Prostate gland (tissue), 2 donors: ENCODE measurements around the gene NPR3. TPM values are rescaled to one million over a fixed set of nuclear protein-coding genes. Genes with fewer than 3 reads are reported as not detected.

ENCODE experiments used
- DNase-seq: peaks from one replicate; pipeline ENCODE4 v3.0.0-alpha.2; 2019; ENCODE audit warnings: low spot score
- H3K27ac ChIP-seq, 2 donors: fragments of 200-600 bp; sonication (generic); 2 replicates each; pipeline ENCODE4 v1.5.1; 2017 to 2019
- H3K27me3 ChIP-seq: fragments of 200-600 bp; sonication (generic); replicated peaks from 2 replicates; pipeline ENCODE4 v1.5.1; 2019; ENCODE audit not compliant: insufficient read depth
- H3K36me3 ChIP-seq, 2 donors: fragments of 200-600 bp; sonication (generic); 1 replicate in 1 of 2; 2 replicates in 1 of 2; pipeline versions ENCODE4 v1.5.1 to v1.8.1; 2017 to 2019
- H3K4me1 ChIP-seq: fragments of 200-600 bp; sonication (generic); replicated peaks from 2 replicates; pipeline ENCODE4 v1.5.1; 2019
- H3K4me3 ChIP-seq, 2 donors: fragments of 200-600 bp; sonication (generic); 2 replicates each; pipeline ENCODE4 v1.5.1; 2017 to 2019
- H3K9me3 ChIP-seq: fragments of 200-600 bp; sonication (generic); 2 replicates; pipeline ENCODE4 v1.5.1; 2017
- POLR2A ChIP-seq: fragments of 450-650 bp; IDR thresholded peaks from one replicate; pipeline ENCODE4 v1.6.1; 2016; ENCODE audit warnings: antibody characterized with exemption, mild to moderate bottlenecking
- POLR2AphosphoS5 ChIP-seq: sonication (generic); formaldehyde crosslinking; IDR thresholded peaks from one replicate; pipeline ENCODE4 v1.6.1; 2017; ENCODE audit warnings: antibody characterized with exemption
- WGBS: methylation state at CpG from one replicate; pipeline ENCODE4 v1.1.5; 2018; 5-methylcytosine and 5-hydroxymethylcytosine counted together
- intact Hi-C: fragments of 100-400 bp; cut with DNase I; formaldehyde crosslinking; loops from one replicate; pipeline ENCODE4 v1.14.2; 2022
- total RNA-seq, 2 donors: library from RNA; depleted of rRNA; stranded (reverse); fragments of >200 nt; gene quantifications; one replicate each; pipeline ENCODE4 v1.1.0, GENCODE V29; 2016
- TF ChIP-seq, protein P1 (sequence below), 4 experiments: fragments of 200-600 bp in 2 of 4; fragments of 450-650 bp in 2 of 4; sonication (generic) in 2 of 4; IDR thresholded peaks; 1 replicate in 3 of 4; 2 replicates in 1 of 4; pipeline ENCODE4 v1.5.1; 2016 to 2019; ENCODE audit warnings: antibody characterized with exemption in 4 of 4, mild to moderate bottlenecking in 2 of 4, moderate library complexity in 2 of 4

The NPR3 gene
- total RNA-seq, 2 donors from 2014 or later: 4.3 to 23.9 TPM

DNA sequence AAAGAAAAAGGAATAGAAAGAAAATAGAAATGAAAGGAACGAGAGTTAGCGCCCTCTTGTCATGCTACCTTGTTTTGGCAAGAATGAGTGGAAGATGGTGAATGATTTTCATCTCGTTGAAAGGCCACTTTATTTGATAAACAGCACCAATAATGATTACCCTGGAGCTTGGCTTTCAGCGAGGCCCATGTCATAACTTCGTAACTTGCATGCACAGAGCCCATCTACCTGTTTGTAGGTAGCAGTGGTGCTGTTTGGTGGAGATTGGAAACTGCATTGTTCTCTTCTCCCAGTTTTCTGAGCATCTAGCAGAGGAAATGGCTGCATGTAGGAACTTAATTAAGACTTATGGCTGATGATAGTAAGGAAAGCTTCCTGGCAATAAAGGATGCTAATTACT lies 59.3 kb downstream of the NPR3 start:
- Histone ChIP-seq H3K27ac (no peak overlapping the region), H3K4me1 (no peaks in the 10 kb centered on the region), H3K36me3 (no peaks in the 10 kb centered on the region), H3K27me3 (no peaks in the 10 kb centered on the region), H3K4me3 (no peak overlapping the region), H3K9me3 (no peaks in the 10 kb centered on the region)
- intact Hi-C loops: no loop called here
- WGBS: 88% methylated on average over 5 of the region's 5 CpGs
- TF ChIP-seq POLR2A (no peak), POLR2AphosphoS5 (no peak)
- TF ChIP-seq, protein P1, sequence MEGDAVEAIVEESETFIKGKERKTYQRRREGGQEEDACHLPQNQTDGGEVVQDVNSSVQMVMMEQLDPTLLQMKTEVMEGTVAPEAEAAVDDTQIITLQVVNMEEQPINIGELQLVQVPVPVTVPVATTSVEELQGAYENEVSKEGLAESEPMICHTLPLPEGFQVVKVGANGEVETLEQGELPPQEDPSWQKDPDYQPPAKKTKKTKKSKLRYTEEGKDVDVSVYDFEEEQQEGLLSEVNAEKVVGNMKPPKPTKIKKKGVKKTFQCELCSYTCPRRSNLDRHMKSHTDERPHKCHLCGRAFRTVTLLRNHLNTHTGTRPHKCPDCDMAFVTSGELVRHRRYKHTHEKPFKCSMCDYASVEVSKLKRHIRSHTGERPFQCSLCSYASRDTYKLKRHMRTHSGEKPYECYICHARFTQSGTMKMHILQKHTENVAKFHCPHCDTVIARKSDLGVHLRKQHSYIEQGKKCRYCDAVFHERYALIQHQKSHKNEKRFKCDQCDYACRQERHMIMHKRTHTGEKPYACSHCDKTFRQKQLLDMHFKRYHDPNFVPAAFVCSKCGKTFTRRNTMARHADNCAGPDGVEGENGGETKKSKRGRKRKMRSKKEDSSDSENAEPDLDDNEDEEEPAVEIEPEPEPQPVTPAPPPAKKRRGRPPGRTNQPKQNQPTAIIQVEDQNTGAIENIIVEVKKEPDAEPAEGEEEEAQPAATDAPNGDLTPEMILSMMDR (IDR thresholded peaks at IDR 0.05): no peak
- DNase-seq: no peak

DNA sequence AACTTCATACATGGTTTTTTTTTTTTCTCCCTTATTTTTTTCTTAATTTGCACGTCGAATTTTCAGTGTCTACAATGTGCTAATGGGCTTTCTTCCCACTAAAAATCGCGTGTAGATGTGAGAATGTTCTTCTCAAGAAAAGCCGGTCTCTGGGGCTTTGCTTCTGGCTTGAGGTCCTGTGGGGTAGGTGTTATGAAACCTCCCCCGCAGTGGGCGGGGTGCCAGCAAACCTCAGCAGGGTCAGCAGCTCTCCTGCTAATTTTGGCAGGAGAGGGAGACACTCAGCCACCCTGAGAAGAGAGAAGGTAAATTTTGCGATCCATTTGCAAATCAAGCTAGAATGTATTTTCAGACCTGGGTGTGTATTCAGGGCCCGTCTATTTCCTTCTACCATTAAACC lies 59.9 kb downstream of the NPR3 start:
- Histone ChIP-seq H3K36me3 (no peaks in the 10 kb centered on the region), H3K27ac (no peak overlapping the region), H3K4me1 (no peaks in the 10 kb centered on the region), H3K27me3 (no peaks in the 10 kb centered on the region), H3K9me3 (no peaks in the 10 kb centered on the region), H3K4me3 (no peak overlapping the region)
- DNase-seq: no peak
- WGBS: 89% methylated on average over 9 of the region's 9 CpGs
- TF ChIP-seq, protein P1 (IDR thresholded peaks at IDR 0.05): no peak
- intact Hi-C loops: no loop called here

DNA sequence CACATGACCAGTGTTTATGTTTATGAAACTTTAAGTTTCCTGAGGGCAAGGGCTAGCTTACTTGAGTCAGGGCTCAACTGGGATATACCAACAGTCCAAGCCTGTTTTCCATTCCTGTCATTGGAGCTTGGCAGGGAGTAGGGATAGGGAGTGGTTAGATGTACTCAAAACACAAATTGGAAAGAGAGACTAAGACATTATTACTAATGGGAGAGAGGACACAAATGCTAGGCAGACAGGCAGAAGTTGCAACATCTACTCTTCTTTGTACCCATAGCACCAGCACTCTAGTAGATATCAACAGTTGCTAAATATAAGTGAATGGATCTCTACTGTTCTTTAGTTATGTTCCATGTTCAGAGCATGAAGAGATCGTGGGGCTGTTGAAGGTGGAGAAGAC lies 62.8 kb downstream of the NPR3 start:
- no peak overlapping the region for H3K27ac ChIP-seq
- WGBS: 89% methylated on average over 1 of the region's 1 CpG
- H3K27me3 ChIP-seq: no peaks in the 10 kb centered on the region
- H3K4me3 ChIP-seq: no peak overlapping the region
- TF ChIP-seq, protein P1 (IDR thresholded peaks at IDR 0.05): no peak
- TF ChIP-seq POLR2AphosphoS5 (no peak), POLR2A (no peak)
- intact Hi-C loops: no loop called here
- DNase-seq: no peak
- H3K9me3 ChIP-seq: no peaks in the 10 kb centered on the region
- H3K4me1 ChIP-seq: no peaks in the 10 kb centered on the region
- H3K36me3 ChIP-seq: no peaks in the 10 kb centered on the region

DNA sequence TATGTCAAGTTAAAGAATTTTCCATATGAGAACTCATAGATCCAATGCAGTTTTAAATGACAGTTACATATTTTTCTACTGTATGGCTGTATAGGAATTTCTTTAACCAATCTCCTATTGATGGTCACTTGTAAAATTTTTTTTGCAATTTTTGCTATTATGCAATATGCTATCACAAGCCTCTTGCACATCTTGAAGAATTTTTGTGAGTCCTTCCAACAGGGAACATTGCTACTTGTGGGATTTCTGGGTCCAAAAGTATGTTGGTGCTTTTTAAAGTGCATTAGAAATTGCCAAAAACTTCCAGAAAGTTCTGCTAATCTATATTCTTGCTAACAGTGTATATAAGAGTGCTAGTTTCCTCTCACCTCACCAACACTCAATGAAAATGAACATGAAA lies 65.1 kb downstream of the NPR3 start:
- intact Hi-C loops: no loop called here

DNA sequence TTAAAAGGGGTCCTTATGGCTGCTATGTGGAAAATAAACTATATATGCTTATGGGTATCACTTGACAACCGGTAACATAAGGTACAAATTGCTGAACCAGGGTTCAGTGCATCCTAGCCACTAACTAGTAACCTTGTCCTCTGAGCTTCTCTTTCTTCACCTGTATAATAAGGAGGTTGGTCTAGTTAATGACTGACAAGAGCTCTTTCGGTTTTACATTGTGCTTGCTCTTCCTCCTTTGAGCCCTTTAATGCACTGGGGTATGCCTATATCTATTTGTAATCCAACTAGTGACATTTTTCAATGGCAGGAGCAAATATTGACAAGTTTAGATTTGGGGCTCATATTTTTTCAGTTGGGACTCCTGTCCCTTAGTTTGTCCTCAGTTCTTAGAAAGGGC lies 66.1 kb downstream of the NPR3 start:
- Histone ChIP-seq H3K36me3 (no peaks in the 10 kb centered on the region), H3K27ac (no peak overlapping the region), H3K27me3 (no peaks in the 10 kb centered on the region), H3K4me3 (no peak overlapping the region), H3K4me1 (no peaks in the 10 kb centered on the region), H3K9me3 (no peaks in the 10 kb centered on the region)
- no peak for TF ChIP-seq POLR2AphosphoS5
- no peak for TF ChIP-seq POLR2A
- TF ChIP-seq, protein P1 (IDR thresholded peaks at IDR 0.05): no peak
- DNase-seq: no peak
- WGBS: 75% methylated on average over 2 of the region's 2 CpGs
- intact Hi-C loops: no loop called here

More for the DNA sequence above, 65.1 kb downstream of the NPR3 start:
- H3K4me1 ChIP-seq: no peaks in the 10 kb centered on the region
- H3K27ac ChIP-seq: no peak overlapping the region
- no peaks in the 10 kb centered on the region for H3K36me3 ChIP-seq
- TF ChIP-seq POLR2AphosphoS5 (no peak), POLR2A (no peak)
- TF ChIP-seq, protein P1 (IDR thresholded peaks at IDR 0.05): no peak
- no peak overlapping the region for H3K4me3 ChIP-seq
- H3K9me3 ChIP-seq: no peaks in the 10 kb centered on the region
- no peaks in the 10 kb centered on the region for H3K27me3 ChIP-seq
- no peak for DNase-seq
